ENCODE results near the gene RAP1GAP. TPM values are rescaled to one million over a fixed set of nuclear protein-coding genes. Genes with fewer than 3 reads are reported as not detected.

Gene RAP1GAP
- total RNA-seq, 1 experiment from 2014 or later: 13.4 TPM

GRCh38 chr1:21569820-21570527 lies 99.2 kb downstream of the RAP1GAP start (continued):
- TF ChIP-seq POLR2AphosphoS5 (IDR thresholded peaks at IDR 0.05; ENCODE audit: low read depth, low read length) (no peak), TCF7L2 (IDR thresholded peaks at IDR 0.05; ENCODE audit: borderline replicate concordance, extremely low read depth, insufficient read depth, insufficient read length) (no peak), CBX3 (IDR thresholded peaks at IDR 0.05; ENCODE audit: low read depth) (no peak), CEBPB (IDR thresholded peaks at IDR 0.05; ENCODE audit: low read depth) (no peak), ZFX (IDR thresholded peaks at IDR 0.05) (no peak), FOSL1 (IDR thresholded peaks at IDR 0.05; ENCODE audit: low read depth) (no peak), EZH2phosphoT487 (IDR thresholded peaks at IDR 0.05; ENCODE audit: borderline replicate concordance) (no peak), YY1 (IDR thresholded peaks at IDR 0.05; ENCODE audit: extremely low read depth, insufficient replicate concordance, low read depth, low read length) (no peak), JUND (IDR thresholded peaks at IDR 0.05) (no peak)

DNA sequence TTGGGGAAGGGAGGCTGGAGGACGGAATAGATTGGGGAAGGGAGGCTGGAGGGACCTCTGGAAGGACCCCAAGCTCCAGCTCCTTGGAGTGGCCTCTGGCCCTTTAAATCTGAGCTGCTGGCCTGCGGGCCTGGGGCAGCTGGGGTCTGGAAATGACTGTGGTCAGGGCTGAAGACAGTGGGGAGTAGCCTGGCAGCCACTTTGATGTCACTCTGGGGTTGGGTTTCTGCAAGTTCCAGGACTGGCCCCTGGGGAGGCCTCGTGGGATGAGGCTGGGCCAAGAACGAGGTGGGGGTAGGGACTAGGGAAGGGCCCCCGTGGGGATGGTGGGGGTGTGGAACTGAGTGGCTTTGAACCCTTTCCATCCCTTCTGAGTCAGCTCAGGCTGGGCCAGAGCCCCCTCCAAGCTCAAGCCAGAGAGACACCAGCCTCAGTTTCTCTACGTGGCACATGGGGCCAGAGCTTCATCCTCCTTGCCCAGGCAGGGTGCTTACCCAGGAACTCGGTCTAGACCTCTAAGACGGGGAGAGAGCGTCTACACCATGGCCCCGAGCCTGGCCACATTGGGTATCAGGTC lies 100.3 kb downstream of the RAP1GAP start:
- no peak overlapping the region for H3K27ac ChIP-seq (ENCODE audit: low read depth, low read length)
- BruUV-seq (replicated peaks): no TSS peak
- no peak for TF ChIP-seq ZBTB33 (IDR thresholded peaks at IDR 0.05; ENCODE audit: extremely low read depth, insufficient replicate concordance, low read length)
- no peak for TF ChIP-seq EZH2 (IDR thresholded peaks at IDR 0.05)
- no peak for TF ChIP-seq SIN3A (IDR thresholded peaks at IDR 0.05; ENCODE audit: low read depth)
- H3K9me3 ChIP-seq (ENCODE audit: control insufficient read depth in 1 of 2, insufficient read depth in 1 of 2, low read depth in 1 of 2, low read length in 2 of 2): no peaks in the 10 kb centered on the region
- intact Hi-C loops (cut with micrococcal nuclease): no loop called here
- no peaks in the 10 kb centered on the region for H3K36me3 ChIP-seq (ENCODE audit: control insufficient read depth in 1 of 2, insufficient read depth in 2 of 2, low read length in 2 of 2)
- H3K9ac ChIP-seq (ENCODE audit: low read length): no peak overlapping the region
- no peak overlapping the region for H2AFZ ChIP-seq (ENCODE audit: low read depth, low read length, poor library complexity, severe bottlenecking)
- no peaks in the 10 kb centered on the region for H4K20me1 ChIP-seq (ENCODE audit: insufficient read depth)
- H3K4me1 ChIP-seq (ENCODE audit: control insufficient read depth in 1 of 2, insufficient read depth in 2 of 2, low read length in 2 of 2): peaks cover 0 to 12% of the 10 kb centered on the region in 2 experiments; a peak in 2 of 4 replicates
- DNase-seq (ENCODE audit: low read depth, low spot score): no peak
- no peaks in the 10 kb centered on the region for H3K79me2 ChIP-seq (ENCODE audit: insufficient read depth, low read length)
- CTCF ChIA-PET: no interaction called here
- POLR2A ChIA-PET: no interaction called here
- no peak overlapping the region for H3K4me3 ChIP-seq (replicated peaks in 1 of 2; ENCODE audit: low read depth in 1 of 2, low read length in 2 of 2)
- RAD21 ChIA-PET (ENCODE audit: low non-redundant PET in 1 of 2, low total read pairs in 2 of 2, uncharacterized antibody in 2 of 2, unreplicated experiment in 2 of 2): no interaction called here
- no peaks in the 10 kb centered on the region for H3K9me2 ChIP-seq (ENCODE audit: insufficient read depth)
- H3K4me2 ChIP-seq (ENCODE audit: low read length): no peak overlapping the region
- no peak for ATAC-seq
- no peaks in the 10 kb centered on the region for H3K27me3 ChIP-seq (ENCODE audit: insufficient read depth, low read length)

All from HCT116 (cell line).